Urinary bladder (tissue), 4 donors: ENCODE data around the gene LARGE1. TPM values are rescaled to one million over a fixed set of nuclear protein-coding genes. Genes with fewer than 3 reads are reported as not detected.

Experiments used
- DNase-seq: peaks from one replicate; pipeline ENCODE4 v3.0.0-alpha.2; 2015; ENCODE audit errors: extremely low spot score
- H3K27ac ChIP-seq: one replicate; pipeline ENCODE4 v1.5.1; 2013; ENCODE audit warnings: low read depth, mild to moderate bottlenecking, moderate library complexity
- H3K36me3 ChIP-seq: one replicate; pipeline ENCODE4 v1.6.1; 2013; ENCODE audit warnings: mild to moderate bottlenecking, moderate library complexity; ENCODE audit not compliant: insufficient read depth
- H3K4me1 ChIP-seq: one replicate; pipeline ENCODE4 v1.6.1; 2013; ENCODE audit warnings: mild to moderate bottlenecking, moderate library complexity; ENCODE audit not compliant: insufficient read depth
- H3K4me3 ChIP-seq: one replicate; pipeline ENCODE4 v1.5.1; 2013; ENCODE audit warnings: low read depth, low read length
- WGBS: extraction: QIAGEN DNeasy Blood & Tissue Kit; methylation state at CpG from one replicate; pipeline ENCODE4 v1.1.7; 2013; 5-methylcytosine and 5-hydroxymethylcytosine counted together
- polyA plus RNA-seq: library from polyadenylated mRNA; stranded (reverse); fragments of 200-250 nt; gene quantifications from one replicate; pipeline ENCODE4 v1.2.3, GENCODE V29; 2013
- total RNA-seq: library from RNA; depleted of rRNA; stranded (reverse); fragments of >200 nt; gene quantifications from one replicate; pipeline ENCODE4 v1.2.3, GENCODE V29; 2014
- donor health status: healthy with polysubstance abuse.
- donor health status: healthy.

Gene LARGE1
- total and polyA plus RNA-seq, 2 donors = 27.9 to 34.5 TPM

DNA sequence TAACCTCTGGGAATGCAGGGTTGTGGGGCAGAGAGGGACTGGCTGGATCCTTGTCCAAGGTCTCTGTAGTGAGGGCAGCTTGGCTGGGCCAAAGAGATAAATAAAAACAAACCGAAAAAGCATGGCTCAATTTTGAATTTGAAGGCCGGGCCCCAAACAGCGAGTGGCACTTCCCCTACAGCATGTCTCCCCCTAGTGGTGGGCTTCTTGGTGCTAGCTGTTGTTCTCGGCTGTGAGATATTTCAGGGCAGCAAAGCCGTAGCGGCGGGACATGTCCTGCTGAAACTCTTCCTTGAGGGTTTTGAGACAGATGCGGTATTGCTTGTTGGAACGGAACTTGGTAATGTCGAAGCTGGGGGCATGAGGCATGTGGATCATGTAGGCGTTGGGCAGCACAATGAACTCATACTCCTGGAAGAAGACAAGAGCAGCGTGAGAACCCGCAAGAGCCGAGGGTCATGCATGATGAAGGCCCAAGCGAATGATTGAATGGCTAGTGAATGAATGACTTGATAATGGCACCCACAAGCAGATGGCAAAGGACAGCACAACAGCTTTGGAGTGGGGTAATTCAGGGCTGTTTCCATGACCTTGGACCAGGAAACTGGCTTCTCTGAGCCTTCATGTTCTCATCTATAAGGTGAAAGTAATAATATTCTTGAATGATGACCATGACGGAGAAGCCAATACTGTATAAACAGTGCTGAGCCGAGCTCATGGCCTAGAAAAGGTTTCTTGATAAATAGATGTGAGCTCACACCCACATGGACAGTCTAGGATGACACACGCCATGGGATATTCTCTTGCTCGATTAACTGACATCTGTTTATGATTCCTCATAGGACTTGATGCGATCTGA, 645.8 kb downstream of the LARGE1 start:
- H3K4me3 ChIP-seq = no peak overlapping the region
- no peak overlapping the region for H3K27ac ChIP-seq
- WGBS = 95% methylated on average over 20 of the region's 20 CpGs
- peaks cover 2% of the 10 kb centered on the region for H3K36me3 ChIP-seq
- H3K4me1 ChIP-seq = no peaks in the 10 kb centered on the region
- no peak for DNase-seq

DNA sequence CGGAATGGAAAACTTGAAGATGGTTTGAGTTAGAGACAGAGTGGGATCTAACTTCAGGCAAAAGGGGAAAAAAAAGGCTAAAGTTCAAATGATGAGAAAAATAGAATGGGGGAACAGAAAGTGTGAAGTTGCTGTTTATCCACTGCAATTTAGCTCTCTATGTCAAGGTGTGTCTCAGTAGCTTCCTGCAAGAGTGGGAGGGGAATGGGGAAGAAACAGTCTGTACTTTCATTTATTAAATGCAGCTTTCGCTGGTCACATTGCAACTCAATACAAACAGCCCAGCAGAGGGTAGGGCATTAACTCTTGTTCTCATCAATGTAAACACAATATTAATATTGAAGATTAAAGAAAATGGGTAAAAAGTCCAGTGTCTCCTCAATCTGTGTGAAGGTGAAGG, 647.4 kb downstream of the LARGE1 start:
- WGBS = 95% methylated on average over 2 of the region's 2 CpGs
- Histone ChIP-seq H3K4me1 (no peaks in the 10 kb centered on the region), H3K36me3 (peaks cover 2% of the 10 kb centered on the region), H3K4me3 (no peak overlapping the region), H3K27ac (no peak overlapping the region)
- no peak for DNase-seq

GRCh38 chr22:33272180-33272579, 648.1 kb downstream of the LARGE1 start:
- Histone ChIP-seq H3K27ac (no peak overlapping the region), H3K4me3 (no peak overlapping the region), H3K4me1 (no peaks in the 10 kb centered on the region), H3K36me3 (peaks cover 2% of the 10 kb centered on the region)
- WGBS = 68% methylated on average over 2 of the region's 2 CpGs
- no peak for DNase-seq

- H3K36me3 ChIP-seq = peaks cover 2% of the 10 kb centered on the region
- WGBS = 76% methylated on average over 6 of the region's 6 CpGs
- no peaks in the 10 kb centered on the region for H3K4me1 ChIP-seq
- no peak for DNase-seq
- no peak overlapping the region for H3K4me3 ChIP-seq
- no peak overlapping the region for H3K27ac ChIP-seq
Measured at GRCh38 chr22:33271390-33272161, 648.7 kb downstream of the LARGE1 start.

- DNase-seq = no peak
- Histone ChIP-seq H3K27ac (no peak overlapping the region), H3K36me3 (peaks cover 2% of the 10 kb centered on the region), H3K4me1 (no peaks in the 10 kb centered on the region), H3K4me3 (no peak overlapping the region)
Measured at GRCh38 chr22:33270596-33270995, 649.7 kb downstream of the LARGE1 start.

DNA sequence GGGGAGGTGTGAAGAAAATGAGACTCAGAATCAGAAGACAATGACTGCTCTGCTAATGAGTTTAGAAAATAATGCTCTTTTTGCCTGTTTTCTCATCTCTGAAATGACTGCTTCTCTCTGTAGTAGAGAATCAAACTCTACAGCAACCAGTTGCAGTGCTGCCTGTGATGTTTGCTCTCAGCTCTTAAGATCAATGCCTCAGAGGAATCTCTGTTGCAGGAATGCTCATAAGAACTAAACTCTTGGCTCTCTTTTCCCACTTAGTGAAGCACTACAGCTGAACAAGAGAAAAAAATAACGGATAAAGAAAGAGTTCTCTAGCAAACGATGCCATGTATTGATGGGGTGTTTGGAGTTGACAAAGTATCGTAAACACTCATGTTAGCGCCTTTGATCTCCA, 658.6 kb downstream of the LARGE1 start:
- Histone ChIP-seq H3K4me3 (no peak overlapping the region), H3K27ac (no peak overlapping the region), H3K4me1 (no peaks in the 10 kb centered on the region), H3K36me3 (no peaks in the 10 kb centered on the region)
- DNase-seq = no peak
- 33% methylated on average over 4 of the region's 4 CpGs for WGBS

GRCh38 chr22:33260498-33260897, 659.8 kb downstream of the LARGE1 start:
- Histone ChIP-seq H3K27ac (no peak overlapping the region), H3K4me3 (no peak overlapping the region), H3K36me3 (no peaks in the 10 kb centered on the region), H3K4me1 (no peaks in the 10 kb centered on the region)
- 42% methylated on average over 9 of the region's 9 CpGs for WGBS
- DNase-seq = no peak

DNA sequence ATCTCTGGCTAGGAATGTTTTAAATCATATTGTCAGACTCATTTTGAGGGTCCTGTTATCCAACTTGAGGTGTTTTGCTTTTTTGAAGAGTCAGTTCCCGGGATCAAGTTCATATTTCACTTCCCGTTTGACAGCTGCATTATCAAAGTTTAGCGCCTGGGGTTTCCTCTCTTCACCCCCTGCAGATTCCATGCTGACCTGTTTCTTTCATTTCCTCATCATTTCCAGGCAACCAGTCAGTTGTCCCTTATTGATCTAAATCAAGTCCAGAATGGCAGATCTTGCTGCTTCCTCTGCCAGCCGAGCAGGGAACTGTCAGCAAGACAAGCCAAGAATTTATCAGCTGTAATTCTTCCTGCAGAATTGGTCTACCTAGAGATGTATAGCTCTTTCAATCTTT, 664.5 kb downstream of the LARGE1 start:
- Histone ChIP-seq H3K36me3 (no peaks in the 10 kb centered on the region), H3K27ac (no peak overlapping the region), H3K4me1 (no peaks in the 10 kb centered on the region), H3K4me3 (no peak overlapping the region)
- DNase-seq = no peak
- WGBS = 22% methylated on average over 4 of the region's 4 CpGs

- 28% methylated on average over 2 of the region's 2 CpGs for WGBS
- H3K4me3 ChIP-seq = no peak overlapping the region
- no peaks in the 10 kb centered on the region for H3K36me3 ChIP-seq
- no peak overlapping the region for H3K27ac ChIP-seq
- DNase-seq = no peak
- H3K4me1 ChIP-seq = no peaks in the 10 kb centered on the region
Measured at GRCh38 chr22:33248948-33249347, 671.3 kb downstream of the LARGE1 start.

DNA sequence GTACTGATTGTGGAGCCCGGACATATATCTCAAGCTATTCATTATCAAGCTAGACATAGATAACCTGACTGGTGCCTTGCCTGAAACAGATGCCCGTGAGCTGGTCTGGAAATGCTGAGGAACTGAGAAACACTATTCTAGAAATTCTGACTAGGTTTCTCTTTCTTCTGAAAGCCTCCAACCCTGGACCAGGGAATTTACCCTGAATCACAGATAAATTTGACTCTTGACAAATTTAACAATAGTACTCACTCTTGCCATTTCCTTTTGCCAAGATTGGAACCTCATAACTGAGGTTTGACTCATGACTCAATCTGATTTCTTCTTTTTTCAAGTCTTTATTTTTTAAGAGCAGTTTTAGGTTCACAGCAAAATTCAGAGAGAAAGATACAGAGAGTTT, 672.5 kb downstream of the LARGE1 start:
- H3K4me1 ChIP-seq = no peaks in the 10 kb centered on the region
- DNase-seq = no peak
- no peak overlapping the region for H3K27ac ChIP-seq
- WGBS = 82% methylated on average over 2 of the region's 2 CpGs
- H3K4me3 ChIP-seq = no peak overlapping the region
- H3K36me3 ChIP-seq = no peaks in the 10 kb centered on the region

- Histone ChIP-seq H3K4me1 (no peaks in the 10 kb centered on the region), H3K27ac (no peak overlapping the region), H3K4me3 (no peak overlapping the region), H3K36me3 (no peaks in the 10 kb centered on the region)
- no peak for DNase-seq
Measured at GRCh38 chr22:33242078-33242477, 678.2 kb downstream of the LARGE1 start.

DNA sequence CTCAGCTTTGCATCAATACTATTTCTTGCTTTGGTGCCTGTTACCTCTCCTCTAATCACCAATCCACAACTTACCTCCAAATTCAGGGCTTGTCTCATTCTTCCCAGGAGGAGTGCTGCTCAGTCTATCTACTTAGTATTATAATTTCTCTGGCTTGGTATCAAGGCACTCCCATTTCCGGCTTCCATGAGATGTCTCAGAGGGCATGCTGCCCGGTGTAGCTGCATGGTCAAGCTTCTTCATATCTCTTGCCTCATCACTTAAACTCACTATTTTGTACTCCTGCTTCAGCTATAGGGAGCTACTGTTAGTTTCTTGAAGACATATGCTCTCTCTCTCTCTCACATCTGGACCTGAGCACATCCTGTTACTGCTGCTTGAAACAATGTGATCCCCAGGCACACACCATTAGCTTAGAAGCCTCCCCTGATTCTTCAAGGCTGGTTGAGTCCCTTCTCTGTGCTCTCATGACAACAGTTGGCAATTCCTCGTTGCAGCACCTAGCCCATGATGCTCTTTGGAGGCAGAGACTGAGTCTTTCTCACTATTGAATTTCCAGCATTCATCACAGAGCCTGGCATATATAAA, 679.3 kb downstream of the LARGE1 start:
- no peak for DNase-seq
- no peaks in the 10 kb centered on the region for H3K4me1 ChIP-seq
- H3K27ac ChIP-seq = no peak overlapping the region
- no peak overlapping the region for H3K4me3 ChIP-seq
- 64% methylated on average over 3 of the region's 3 CpGs for WGBS
- no peaks in the 10 kb centered on the region for H3K36me3 ChIP-seq

- no peak for DNase-seq
- no peaks in the 10 kb centered on the region for H3K36me3 ChIP-seq
- 72% methylated on average over 5 of the region's 5 CpGs for WGBS
- no peak overlapping the region for H3K4me3 ChIP-seq
- no peaks in the 10 kb centered on the region for H3K4me1 ChIP-seq
- no peak overlapping the region for H3K27ac ChIP-seq
Measured at GRCh38 chr22:33232071-33232470, 688.2 kb downstream of the LARGE1 start.

- Histone ChIP-seq H3K27ac (no peak overlapping the region), H3K4me1 (no peaks in the 10 kb centered on the region), H3K36me3 (no peaks in the 10 kb centered on the region), H3K4me3 (no peak overlapping the region)
- DNase-seq = no peak
Measured at GRCh38 chr22:33227791-33228190, 692.5 kb downstream of the LARGE1 start.
